GM21515 (cell line): ENCODE measurements around the gene OR10W1.

Experiments
- ATAC-seq: cut with Tn5 transposase; IDR thresholded peaks from one replicate; pipeline ENCODE4 v1.9.1; 2021; ENCODE audit not compliant: unreplicated experiment

OR10W1 gene

GRCh38 chr11:58268142-58268541 lies at the start of gene OR10W1:
Gene OR10W1 (minus strand): TSS chr11:58268260. CDS start chr11:58267858, 402 bp downstream.
- ATAC-seq, result no peak

GRCh38 chr11:58316142-58316541 lies 48.1 kb upstream of the OR10W1 start:
- no peak for ATAC-seq

GRCh38 chr11:58301576-58301975 lies 33.5 kb upstream of the OR10W1 start:
- no peak for ATAC-seq

GRCh38 chr11:58292017-58292416 lies 24.0 kb upstream of the OR10W1 start:
- ATAC-seq, result no peak

GRCh38 chr11:58289266-58289665 lies 21.2 kb upstream of the OR10W1 start:
- ATAC-seq, result no peak

GRCh38 chr11:58286249-58286648 lies 18.2 kb upstream of the OR10W1 start:
- ATAC-seq, result peak; percentile 67

GRCh38 chr11:58285483-58286040 lies 17.5 kb upstream of the OR10W1 start:
- no peak for ATAC-seq

GRCh38 chr11:58276151-58276550 lies 8.1 kb upstream of the OR10W1 start:
- no peak for ATAC-seq

- no peak for ATAC-seq
These were observed 6.9 kb upstream of the OR10W1 start for GRCh38 chr11:58275002-58275401.

GRCh38 chr11:58259983-58260382 lies 8.1 kb downstream of the OR10W1 start:
- ATAC-seq, result no peak

GRCh38 chr11:58254936-58255335 lies 13.1 kb downstream of the OR10W1 start:
- no peak for ATAC-seq

- no peak for ATAC-seq
These were observed 24.1 kb downstream of the OR10W1 start for GRCh38 chr11:58243954-58244353.

GRCh38 chr11:58227956-58228615 lies 40.0 kb downstream of the OR10W1 start:
- no peak for ATAC-seq

GRCh38 chr11:58222721-58223120 lies 45.3 kb downstream of the OR10W1 start:
- no peak for ATAC-seq
